HPDE6-E6E7 (cell line): ENCODE results near the gene RHBDF2.

Experiments used
- DNase-seq: peaks from one replicate; pipeline ENCODE4 v3.0.0; 2011; ENCODE audit warnings: missing footprints; ENCODE audit errors: extremely low spot score

Gene RHBDF2

DNA sequence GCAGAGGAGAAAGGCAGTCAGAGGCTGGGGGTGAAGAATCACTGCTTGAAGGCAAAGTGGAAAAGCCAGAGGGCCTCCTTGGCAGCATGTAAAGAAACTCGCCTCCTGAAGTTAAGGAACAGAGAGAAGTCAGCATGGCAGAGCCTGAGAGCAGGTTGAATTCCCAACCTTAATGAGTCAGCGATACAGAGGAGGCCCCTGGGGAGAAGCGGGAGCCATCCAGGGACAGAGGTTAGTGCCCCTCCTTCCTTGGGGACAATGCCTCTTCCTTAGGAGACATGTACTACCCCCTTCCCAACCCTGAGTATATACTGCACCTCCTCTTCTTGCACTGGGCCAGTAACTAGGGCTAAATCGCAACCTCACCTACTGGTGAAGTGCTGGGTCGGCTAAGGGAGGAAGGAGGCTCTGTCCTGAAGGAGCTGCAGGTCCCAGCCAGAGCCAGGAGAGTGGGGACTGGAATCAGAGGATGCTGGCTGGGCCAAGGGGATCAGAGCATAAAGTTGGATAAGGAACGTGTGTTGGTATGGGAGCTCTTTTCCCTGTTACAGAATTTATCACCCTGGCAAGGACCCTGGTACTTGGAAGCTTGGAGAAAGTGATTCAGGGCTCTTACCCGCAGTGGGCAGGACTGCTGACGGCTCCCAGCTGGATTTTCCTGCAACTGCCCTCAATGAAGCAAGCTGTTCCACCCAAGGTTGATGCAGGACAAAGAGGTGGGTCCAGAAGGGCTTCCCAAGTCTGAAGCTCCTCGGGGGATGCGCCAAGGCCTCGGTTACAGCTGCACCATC is 39.3 kb downstream of the RHBDF2 start:
- no peak for DNase-seq

DNA sequence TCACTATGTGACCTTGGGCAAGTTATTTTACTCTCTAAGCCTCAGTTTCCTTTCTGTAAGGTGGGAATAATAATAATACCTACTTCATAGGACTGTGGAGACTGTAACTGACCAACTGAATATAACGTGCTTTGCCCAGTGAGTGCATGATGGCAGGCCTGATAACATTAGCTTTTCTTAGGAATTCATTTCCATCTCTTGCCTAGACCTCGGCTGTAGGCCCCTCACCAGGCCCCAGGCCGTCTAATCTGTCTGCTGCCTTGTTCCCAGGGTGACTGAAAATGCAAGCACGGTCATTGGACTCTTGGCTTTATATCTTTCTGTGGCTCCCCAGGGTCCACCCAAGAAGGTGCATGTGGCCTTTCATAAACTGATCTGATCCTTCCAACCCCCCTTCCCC is 41.5 kb downstream of the RHBDF2 start:
- no peak for DNase-seq

DNA sequence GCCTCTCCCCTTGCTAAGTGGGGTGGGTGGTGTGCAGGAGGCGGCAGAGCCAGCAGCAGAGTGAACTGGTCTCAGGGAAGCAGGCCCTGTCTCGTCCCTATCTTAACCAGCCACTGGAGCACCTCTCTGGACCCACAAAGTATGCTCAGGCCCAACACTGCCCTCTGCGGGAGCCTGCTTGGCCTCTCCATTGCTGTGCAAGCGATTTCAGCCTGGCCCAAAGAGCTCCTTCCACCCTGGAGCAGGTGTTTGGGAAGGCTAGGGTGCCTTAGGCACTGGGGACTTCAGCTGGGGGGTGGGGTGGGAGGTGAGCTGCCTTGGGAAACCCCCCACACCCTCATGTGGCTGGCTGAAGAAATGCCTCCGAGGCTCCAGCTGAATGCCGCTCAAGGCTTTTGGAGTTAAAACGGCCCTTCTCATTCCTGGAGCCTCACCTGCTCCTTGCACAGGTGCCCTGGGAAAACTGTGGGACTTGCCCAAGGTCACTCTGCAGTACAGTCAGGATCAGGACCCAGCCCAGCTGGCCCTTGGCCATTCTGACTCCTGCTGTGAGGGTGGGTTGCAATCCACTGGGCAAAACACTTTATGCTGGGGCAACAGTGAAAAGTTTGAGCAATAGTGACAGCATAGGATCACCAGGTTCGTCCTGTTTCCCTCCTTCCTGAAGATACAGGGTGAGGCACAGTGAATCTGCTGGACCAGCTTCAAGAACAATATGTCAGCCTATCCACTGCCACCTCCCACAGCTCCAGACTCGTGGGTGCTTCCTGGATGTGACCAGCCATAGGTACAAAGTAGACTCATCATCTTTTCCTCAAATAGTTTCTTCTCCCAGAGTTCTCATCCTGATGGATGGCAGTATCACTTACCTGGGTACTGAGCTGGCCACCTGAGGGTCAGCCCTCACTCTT is 42.4 kb downstream of the RHBDF2 start:
- peak; percentile 80 for DNase-seq

- DNase-seq = no peak
Measured at GRCh38 chr17:76453431-76453743, 47.8 kb downstream of the RHBDF2 start.

DNA sequence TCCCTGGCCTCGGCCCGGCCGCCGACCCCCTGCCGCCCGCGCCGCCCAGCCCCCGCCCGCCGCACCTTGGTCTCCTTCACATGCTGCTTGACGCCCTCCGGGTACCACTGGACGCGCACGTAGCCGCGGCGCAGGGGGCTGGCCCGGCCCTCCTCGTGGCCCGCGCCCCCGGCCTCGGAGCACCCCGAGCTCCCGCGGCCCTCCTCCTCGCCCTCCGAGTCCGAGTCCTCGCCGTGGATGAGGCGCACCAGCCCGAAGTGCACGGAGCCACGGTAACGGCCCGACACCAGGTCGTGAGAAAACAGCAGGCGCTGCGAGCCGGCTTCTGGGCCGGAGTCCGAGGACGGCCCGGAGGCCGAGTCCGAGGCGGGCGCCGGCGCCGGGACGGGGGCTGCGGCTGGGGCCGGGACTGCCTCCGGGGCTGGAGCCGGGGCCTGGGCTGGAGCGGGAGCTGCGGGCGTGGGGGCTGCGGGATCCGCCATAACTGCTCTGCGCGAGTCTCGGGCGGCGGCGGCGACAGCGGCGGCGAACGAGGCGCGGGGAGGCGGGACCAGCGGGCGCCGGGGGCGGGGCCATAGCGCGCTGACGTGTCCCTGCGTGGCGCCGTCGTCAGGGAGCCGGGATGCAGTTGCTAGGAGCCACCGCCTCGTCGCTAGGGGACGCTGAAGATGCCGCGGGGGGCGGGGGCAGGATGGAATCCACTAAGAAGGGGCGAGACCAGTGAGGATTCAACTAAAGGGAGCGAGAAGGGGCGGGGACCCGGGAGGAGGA is 48.4 kb downstream of the RHBDF2 start, which contains the start of gene UBE2O:
UBE2O (minus strand) TSS at position 493 of the 771 bp plus-strand sequence; CDS start at position 482, 11 bp downstream.
- DNase-seq = peak; percentile 85

DNA sequence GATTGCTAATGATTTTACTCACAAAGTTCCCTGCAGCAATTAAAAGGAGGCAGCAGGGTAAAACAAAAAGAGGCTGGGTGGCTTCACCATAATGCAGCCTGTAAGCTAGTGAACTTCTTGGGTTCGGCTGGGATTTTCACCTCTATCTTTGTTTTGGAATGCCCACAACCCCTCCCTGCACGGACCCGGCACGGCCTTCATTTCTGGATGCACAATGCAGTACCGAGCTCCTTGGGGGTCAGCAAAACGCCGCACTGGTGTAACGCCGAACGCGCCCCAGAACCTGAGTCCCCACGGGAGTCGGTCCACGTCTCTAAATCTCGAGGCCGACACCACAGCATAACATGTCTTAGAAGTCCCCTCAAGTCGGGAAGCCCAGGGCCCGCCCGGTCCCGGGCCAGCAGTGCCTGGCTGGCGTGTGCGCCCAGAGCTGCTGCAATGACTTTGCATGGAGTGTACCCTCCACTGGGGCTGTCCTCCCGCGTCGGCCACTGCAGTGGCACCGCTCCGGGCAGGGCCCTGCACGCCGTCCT is 49.0 kb downstream of the RHBDF2 start:
- DNase-seq = no peak

GRCh38 chr17:76451506-76451905 is 49.7 kb downstream of the RHBDF2 start:
- DNase-seq = no peak

GRCh38 chr17:76449126-76449525 is 52.1 kb downstream of the RHBDF2 start:
- no peak for DNase-seq

DNA sequence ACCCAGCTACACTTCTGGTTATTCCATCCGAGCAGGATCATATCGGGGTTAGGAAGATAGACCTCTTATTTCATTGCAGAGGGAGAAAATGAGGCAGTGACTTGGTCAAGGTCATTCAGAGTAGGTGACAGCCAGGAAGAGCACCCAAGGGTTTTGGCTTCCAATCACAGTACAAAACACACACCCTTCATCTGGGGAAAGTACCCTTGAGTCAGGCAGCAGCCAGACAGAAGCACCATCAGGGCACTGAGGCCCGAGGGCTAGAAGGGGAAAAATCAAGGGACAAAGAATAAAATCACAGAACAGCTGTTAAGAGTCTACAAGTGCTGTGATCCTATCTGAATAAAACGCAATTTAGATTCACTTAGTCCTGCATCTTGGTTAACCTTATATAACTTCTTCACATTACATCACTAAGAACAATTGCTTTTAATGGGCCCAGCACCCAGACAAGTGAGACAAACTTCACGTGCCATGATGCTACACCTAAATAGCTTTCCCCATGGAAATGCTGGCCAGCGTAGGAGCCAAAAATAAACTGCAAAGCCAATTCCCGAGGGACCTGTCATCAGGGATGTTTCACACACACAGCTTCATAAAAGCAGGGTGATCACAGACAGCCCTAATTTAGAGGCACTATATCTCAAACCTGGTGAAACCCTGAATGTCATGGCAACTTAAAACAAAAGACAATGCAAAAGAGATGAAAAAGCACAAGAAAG is 53.1 kb downstream of the RHBDF2 start:
- DNase-seq = no peak

DNA sequence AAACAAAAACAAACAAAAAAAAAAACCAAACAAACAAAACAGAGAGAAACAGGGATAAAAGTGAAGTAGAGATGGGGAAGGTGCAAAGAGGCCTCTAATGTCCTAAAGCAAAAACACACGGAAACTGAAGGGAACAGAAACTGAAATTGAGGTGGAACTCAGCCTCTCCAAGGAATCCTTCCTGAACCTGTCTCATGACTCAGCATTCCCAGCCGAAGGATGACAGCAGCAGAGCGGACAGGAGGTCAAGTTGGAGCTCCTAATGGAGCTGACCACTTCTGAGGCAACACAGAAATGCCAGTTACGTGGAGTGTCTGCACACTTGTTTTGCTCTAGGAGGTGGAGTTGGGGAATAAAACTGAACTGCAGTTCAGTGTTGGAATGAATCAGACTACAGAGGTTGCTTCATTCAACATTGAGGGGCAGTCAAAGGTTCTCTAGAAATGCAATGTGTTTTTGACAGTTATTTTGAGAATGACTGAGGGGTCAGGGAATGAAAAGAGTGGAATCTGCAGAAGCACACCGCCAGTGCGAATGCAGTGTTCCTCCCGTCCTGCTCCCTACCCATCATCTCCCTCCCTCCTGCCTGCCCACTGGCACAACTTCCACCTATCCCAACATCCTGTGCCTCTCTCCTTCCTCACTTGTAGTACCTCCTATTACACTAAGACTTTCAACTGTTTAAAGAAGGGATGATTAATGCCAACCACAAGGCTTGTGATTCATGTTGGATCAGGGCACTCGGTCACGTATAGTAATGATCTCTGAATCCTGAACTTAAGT is 54.6 kb downstream of the RHBDF2 start:
- DNase-seq = peak; percentile 95

GRCh38 chr17:76445697-76446448 is 55.4 kb downstream of the RHBDF2 start:
- DNase-seq = no peak

DNA sequence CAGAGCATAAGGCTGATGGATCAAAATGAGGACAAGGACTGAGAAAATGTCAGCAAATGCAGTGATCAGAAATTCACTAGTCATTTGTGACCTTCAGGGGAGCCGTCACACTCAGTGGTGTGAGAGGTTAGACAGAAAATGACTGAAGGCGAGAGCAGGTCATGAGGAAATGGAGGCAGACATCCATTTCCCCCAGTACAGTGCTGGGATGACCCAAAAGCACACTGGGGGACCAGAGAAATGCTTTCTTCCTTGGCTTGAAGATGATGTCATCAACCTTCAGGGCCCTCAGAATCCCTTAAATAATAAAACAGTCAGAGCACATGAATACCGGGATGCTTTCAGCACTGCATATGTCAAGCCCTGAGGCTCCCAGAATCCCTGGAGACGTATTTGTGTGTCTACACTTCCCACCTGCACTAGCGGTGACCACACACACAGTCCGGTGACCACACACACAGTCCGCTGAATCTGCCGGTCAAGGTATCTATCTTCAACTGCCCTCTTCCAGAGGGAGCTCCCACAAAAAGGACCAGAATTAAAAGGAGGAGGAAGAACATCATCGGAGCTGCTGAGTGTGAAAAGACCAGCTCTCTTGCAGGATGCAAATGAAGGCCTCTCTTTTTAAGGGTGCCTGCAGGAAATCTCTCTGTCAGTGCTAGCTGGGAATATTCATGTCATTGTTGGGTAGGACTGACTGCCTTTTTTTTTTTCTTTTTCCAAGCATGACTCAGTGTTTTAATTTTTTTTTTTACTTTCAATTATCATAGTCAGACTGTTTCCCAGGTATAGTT is 56.5 kb downstream of the RHBDF2 start:
- DNase-seq = no peak

- DNase-seq = no peak
Measured at GRCh38 chr17:76442341-76443338, 58.6 kb downstream of the RHBDF2 start.

DNA sequence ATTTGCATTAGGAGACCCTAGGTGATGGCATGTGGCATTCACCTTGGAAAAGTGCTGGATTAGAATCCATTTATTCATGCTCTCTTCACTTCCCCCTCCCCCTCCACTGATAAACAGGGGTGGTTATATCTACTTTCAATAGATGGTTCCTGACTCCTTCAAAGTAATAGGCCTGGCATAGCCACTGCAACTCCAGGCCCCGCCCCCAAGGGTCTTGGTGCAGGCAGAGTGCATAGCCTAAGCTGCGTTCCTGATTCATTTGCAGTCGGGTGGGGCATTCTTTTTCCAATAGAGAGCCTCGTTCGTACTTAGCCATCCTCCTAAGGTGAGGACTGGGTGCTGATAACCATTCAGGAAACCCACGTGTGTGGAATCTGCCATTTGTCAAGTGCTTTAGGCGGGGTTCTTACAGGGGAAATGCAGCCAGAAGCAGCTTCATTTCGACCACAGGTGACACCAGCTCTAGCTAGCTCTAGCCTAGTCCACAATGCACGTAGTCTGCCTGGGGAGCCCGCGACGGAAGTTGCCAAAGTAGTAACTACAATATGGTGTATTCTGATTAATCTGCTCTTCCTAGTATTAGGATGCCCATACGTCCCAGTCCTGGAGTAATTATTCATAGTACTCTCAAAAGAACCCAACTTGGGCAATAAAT is 59.4 kb downstream of the RHBDF2 start:
- no peak for DNase-seq

GRCh38 chr17:76440751-76441362 is 60.4 kb downstream of the RHBDF2 start:
- DNase-seq = no peak

DNA sequence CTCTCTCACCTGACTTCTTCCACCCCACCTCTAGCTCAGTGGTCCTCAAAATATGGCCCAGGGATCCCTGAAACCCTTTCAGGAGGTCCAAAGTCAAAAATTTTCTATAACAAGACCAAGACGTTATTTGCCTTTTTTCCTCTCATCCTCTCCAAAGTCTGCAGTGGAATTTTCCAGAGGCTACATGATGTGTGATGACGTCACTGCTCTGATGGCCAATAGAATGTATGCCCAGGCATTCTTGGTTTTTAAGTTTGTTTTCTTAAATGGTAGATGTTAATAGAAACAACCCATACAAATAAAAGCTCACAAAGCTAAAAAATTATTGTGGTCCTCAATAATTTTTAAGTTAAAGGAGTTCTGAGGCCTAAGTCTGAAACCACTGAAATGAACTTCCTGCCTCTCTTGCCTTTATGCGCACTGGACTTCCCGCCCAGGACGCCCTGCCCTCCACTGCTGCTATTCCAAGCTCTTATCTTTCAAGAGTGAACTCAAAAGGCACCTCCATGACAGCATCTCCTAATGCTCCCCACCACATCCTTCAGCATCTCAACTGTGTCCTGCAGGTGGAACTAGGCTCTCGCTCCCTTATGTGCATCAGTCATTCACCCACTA is 61.8 kb downstream of the RHBDF2 start:
- DNase-seq = no peak
